ENCODE measurements around the gene HAUS3.
"Not testable (repeated sequence)": the region's sequence is repeated elsewhere in the genome, so short reads cannot be mapped to it uniquely, and the experiment has no call there.

Gene HAUS3

DNA sequence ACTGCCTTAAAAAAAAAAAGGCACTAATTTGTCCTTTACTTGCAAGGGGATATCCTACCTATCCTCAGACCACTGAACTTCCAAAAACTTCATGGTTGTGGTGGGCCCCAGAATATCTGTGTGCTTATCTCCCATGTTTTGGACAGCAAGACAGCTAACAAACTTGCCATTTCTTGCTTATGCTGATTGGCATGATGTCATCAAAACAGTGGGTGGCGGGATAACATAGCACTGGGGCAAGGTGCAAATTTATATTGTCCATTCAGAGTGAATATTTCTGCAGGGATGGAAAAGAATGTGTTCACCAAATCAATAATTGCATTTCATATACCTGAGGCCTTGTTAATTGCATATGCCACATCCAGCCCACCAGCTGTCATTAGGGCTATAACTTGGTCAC is 23.5 kb downstream of the HAUS3 start:
- no peak for DNase-seq

DNA sequence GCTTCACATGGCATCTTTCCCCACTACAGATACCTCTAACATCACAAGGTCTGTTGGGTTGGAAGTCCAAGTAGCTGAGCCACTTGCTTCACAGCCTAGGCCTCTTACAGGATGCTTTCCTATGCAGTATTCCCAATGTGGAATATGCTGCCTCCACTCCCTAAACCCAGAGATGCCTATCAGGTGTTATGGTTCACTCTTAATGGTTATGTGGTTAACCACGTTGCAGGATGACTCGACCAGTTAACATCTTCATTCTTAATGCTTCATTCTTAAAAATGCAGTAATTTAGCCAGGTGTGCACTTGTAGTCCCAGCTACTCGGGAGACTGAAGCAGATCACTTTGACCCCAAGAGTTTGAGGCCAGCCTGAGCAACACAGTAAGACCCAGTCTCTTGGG is 24.2 kb downstream of the HAUS3 start:
- no peak for DNase-seq

GRCh38 chr4:2212831-2213230 is 29.1 kb downstream of the HAUS3 start:
- DNase-seq = no peak

- not testable (repeated sequence) for DNase-seq
Observed at GRCh38 chr4:2202789-2203188, 39.1 kb downstream of the HAUS3 start.

DNA sequence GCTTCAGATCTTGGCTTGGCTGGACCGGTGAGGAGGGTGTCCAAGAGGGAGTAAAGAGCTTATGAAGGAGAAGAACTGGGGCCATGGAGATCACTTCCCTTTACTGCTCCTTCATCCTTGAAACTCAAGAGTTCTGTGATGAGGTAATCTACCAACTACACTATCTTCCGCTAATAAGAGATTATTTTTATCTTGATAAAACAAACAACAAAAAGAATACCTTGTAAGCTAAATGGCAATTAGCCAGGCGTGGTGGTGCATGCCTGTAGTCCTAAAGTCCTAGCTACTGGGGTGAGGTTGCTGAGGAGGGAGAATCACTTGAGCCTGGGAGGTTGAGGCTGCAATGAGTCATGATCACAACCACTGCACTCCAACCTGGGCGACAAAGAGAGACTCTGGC is 47.4 kb downstream of the HAUS3 start:
- DNase-seq = no peak

- no peak for DNase-seq
Observed at GRCh38 chr4:2193326-2193725, 48.6 kb downstream of the HAUS3 start.

- no peak for DNase-seq
Observed at GRCh38 chr4:2186865-2187172, 55.1 kb downstream of the HAUS3 start.

GRCh38 chr4:2186133-2186864 is 55.6 kb downstream of the HAUS3 start:
- DNase-seq = no peak

DNA sequence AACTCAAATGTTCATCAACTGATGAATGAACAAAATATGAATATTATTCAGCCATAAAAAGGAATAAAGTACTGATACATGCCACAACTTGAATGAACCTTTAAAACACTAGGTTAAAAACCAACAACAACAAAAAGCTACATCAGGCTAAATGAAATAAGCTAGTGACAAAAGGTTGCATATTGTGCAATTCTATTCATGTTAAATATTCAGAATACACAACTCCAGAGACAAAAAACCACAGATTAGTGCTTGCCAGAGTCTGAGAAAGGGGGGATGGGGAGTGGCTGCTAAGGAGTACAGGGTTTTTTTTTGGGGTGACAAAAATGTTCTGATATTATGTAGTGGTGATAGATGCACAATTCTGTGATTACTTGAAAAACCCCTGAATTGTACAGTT is 58.5 kb downstream of the HAUS3 start:
- DNase-seq = no peak

DNA sequence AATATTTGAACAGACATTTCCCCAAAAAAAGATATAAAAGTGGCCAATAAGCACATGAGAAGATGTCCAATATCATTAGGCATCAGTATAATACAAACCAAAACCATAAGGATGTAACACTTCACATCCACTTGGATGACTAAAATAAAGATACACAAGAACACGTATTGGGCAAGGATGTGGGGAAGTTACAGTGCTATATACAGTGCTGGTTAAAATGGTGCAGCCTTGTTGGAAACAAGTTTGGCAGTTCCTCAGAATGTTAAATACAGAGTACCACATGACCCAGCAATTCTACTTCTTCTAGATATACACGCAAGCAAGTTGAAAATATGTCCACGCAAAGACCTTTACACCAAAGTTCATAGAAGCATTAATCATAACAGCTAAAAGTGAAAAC is 58.9 kb downstream of the HAUS3 start:
- no peak for DNase-seq

DNA sequence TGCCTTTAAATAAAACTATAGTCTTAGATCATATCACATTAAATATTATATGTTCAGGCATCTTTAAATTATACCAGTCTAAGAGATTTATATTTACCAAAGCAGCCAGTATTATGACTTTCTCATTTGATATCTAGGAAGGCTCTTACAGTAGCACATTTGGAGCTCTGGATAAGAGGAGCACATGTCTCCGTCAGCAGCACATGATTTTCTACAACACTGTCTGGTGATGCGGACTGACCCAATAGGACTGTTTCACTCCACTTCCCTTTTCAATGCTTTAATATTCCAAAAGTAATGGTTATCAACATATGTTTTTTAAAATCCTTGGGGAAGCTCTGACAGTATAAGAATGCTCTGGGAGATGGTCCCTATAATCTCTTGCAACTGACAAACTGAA is 61.5 kb downstream of the HAUS3 start:
- DNase-seq = no peak

DNA sequence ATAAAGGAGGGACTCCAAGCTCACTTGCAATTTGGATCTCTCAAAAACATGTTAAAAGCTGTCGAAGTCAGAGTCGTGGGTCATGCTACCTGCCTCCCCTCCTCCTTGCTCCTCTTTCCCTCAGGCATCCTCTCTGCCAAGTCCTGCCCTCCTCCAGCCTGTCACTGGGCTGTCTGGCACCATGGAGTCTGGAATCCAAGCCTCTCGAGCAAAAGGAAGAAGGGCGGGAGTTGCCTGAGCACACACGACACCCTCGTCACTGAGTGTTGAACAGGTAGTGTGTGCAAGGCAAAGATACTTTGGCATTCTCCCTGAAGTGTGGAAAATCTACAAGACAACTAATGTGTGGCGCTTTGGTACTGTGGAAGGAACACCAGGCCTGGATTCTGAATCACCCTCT is 62.2 kb downstream of the HAUS3 start:
- DNase-seq = no peak

GRCh38 chr4:2178986-2179385 is 62.9 kb downstream of the HAUS3 start:
- no peak for DNase-seq
